Measurements from ENCODE around the gene SIL1. TPM values are rescaled to one million over a fixed set of nuclear protein-coding genes. Genes with fewer than 3 reads are reported as not detected.

SIL1 gene
- total and polyA plus RNA-seq, 2 of the 8 experiments (the other 6 are each of a cell fraction or from before 2014, with no cell fraction given) = 8.3 to 12.8 TPM

GRCh38 chr5:138968601-138969000 is 229.6 kb downstream of the SIL1 start (continued):
- TF ChIP-seq RFX5 (IDR thresholded peaks at IDR 0.05; ENCODE audit: borderline replicate concordance, low read depth, low read length) = no peak
- no peak for TF ChIP-seq SIX5 (IDR thresholded peaks at IDR 0.05; ENCODE audit: low read depth, low read length)
- TF ChIP-seq EP300 (IDR thresholded peaks at IDR 0.05; ENCODE audit: borderline replicate concordance in 1 of 2, low read depth in 2 of 2, low read length in 2 of 2) = no peak
- no peak for TF ChIP-seq TCF12 (IDR thresholded peaks at IDR 0.05; ENCODE audit: low read depth, low read length)
- no peak for TF ChIP-seq CBX8 (IDR thresholded peaks at IDR 0.05; ENCODE audit: borderline replicate concordance, low read depth, low read length)
